GM12878 (cell line): ENCODE measurements around the gene RGS5. TPM values are rescaled to one million over a fixed set of nuclear protein-coding genes. Genes with fewer than 3 reads are reported as not detected.

Experiments used
- ATAC-seq: fragments of 200-7000 bp; cut with Tn5 transposase; 3 replicates; pipeline ENCODE4 v1.9.1; 2020; ENCODE audit warnings: mild to moderate bottlenecking, moderate library complexity
- BruUV-seq: library from RNA; stranded (reverse); fragments of 400-500 nt; replicated peaks from 2 replicates; lab custom pipeline; 2021; lab: Mats Ljungman, UMichigan
- CTCF ChIA-PET: fragments of 300-600 bp; sonication (Branson Sonifier 250); formaldehyde crosslinking; extraction: SDS; loops from one replicate; lab custom pipeline; 2021; ENCODE audit warnings: inconsistent platforms; lab: Yijun Ruan, JAX
- POLR2A ChIA-PET: fragments of 350-600 bp; formaldehyde crosslinking; extraction: SDS; loops from one replicate; lab custom pipeline; 2021; ENCODE audit warnings: inconsistent platforms; lab: Charles Lee
- RAD21 ChIA-PET: fragments of 300-600 bp; sonication (Branson Sonifier 250); formaldehyde crosslinking; loops from one replicate; lab custom pipeline; 2023; ENCODE audit warnings: antibody characterized with exemption; ENCODE audit not compliant: unreplicated experiment; lab: Charles Lee
- SMC1A ChIA-PET: fragments of 300-600 bp; sonication (Branson Sonifier 250); formaldehyde crosslinking; loops from one replicate; lab custom pipeline; 2023; ENCODE audit not compliant: unreplicated experiment, uncharacterized antibody; lab: Charles Lee
- DNase-seq: peaks from one replicate; pipeline ENCODE4 v3.0.0-alpha.2; 2011; ENCODE audit warnings: low read depth, low spot score
- FAIRE-seq: peaks from 3 replicates; lab custom pipeline; 2011; peaks lifted over from hg19 to GRCh38; lab: Jason Lieb, UNC
- H2AFZ ChIP-seq: 2 replicates; pipeline ENCODE4 v1.6.0; 2011; ENCODE audit warnings: low read depth, low read length, control low read depth; ENCODE audit not compliant: control insufficient read depth
- H3K27ac ChIP-seq: 2 replicates; pipeline ENCODE4 v1.5.1; 2011; ENCODE audit warnings: control low read depth; ENCODE audit not compliant: control insufficient read depth, insufficient read depth
- H3K27me3 ChIP-seq, 2 experiments: replicated peaks in 1 of 2; 2 replicates each; pipeline versions ENCODE4 v1.6.0 to v1.6.1; 2011; ENCODE audit warnings: low read length in 1 of 2; ENCODE audit not compliant: control insufficient read depth in 2 of 2, insufficient read depth in 2 of 2
- H3K36me3 ChIP-seq, 2 experiments: 2 replicates each; pipeline ENCODE4 v1.5.1; 2011; ENCODE audit warnings: low read length in 1 of 2; ENCODE audit not compliant: control insufficient read depth in 2 of 2, insufficient read depth in 2 of 2
- H3K4me1 ChIP-seq: 2 replicates; pipeline ENCODE4 v1.6.1; 2011; ENCODE audit warnings: mild to moderate bottlenecking, low read length, moderate library complexity, mixed read lengths; ENCODE audit not compliant: control insufficient read depth, insufficient read depth
- H3K4me2 ChIP-seq: 2 replicates; pipeline ENCODE4 v1.6.0; 2011; ENCODE audit warnings: control low read depth; ENCODE audit not compliant: control insufficient read depth, insufficient read depth
- H3K4me3 ChIP-seq: fragments of 200-600 bp; sonication (generic); 2 replicates; pipeline ENCODE4 v1.5.1; 2016
- H3K79me2 ChIP-seq: 2 replicates; pipeline ENCODE4 v1.6.0; 2011; ENCODE audit warnings: low read length; ENCODE audit not compliant: control insufficient read depth, insufficient read depth
- H3K9ac ChIP-seq: 2 replicates; pipeline ENCODE4 v1.8.0; 2011; ENCODE audit warnings: low read length, control low read depth, mixed read lengths; ENCODE audit not compliant: control insufficient read depth, insufficient read depth
- H3K9me3 ChIP-seq: replicated peaks from 3 replicates; pipeline ENCODE4 v1.5.1; 2011; ENCODE audit warnings: mild to moderate bottlenecking, low read length; ENCODE audit not compliant: control insufficient read depth, insufficient read depth
- H4K20me1 ChIP-seq: 2 replicates; pipeline ENCODE4 v1.6.0; 2011; ENCODE audit not compliant: control insufficient read depth, insufficient read depth
- ASH2L ChIP-seq: fragments of 300-600, 200-600 bp; sonication (generic); IDR thresholded peaks from 2 replicates; pipeline ENCODE4 v1.6.1; 2017; ENCODE audit warnings: low read depth, mild to moderate bottlenecking, borderline replicate concordance
- BACH1 ChIP-seq: fragments of 450-650 bp; IDR thresholded peaks from 2 replicates; pipeline ENCODE4 v1.6.1; 2017; ENCODE audit warnings: mild to moderate bottlenecking, borderline replicate concordance
- CHD1 ChIP-seq: IDR thresholded peaks from 2 replicates; pipeline ENCODE4 v1.6.1; 2012; ENCODE audit warnings: low read depth, low read length, improper control_type of control experiment
- ETV6 ChIP-seq, 2 experiments: fragments of 450-650 bp in 1 of 2; IDR thresholded peaks in 1 of 2; conservative IDR thresholded peaks in 1 of 2; 2 replicates each; pipeline ENCODE4 v1.6.1; 2014; ENCODE audit warnings: antibody characterized with exemption in 1 of 2, borderline replicate concordance in 1 of 2, low read depth in 1 of 2, mild to moderate bottlenecking in 1 of 2, moderate library complexity in 1 of 2
- FOXK2 ChIP-seq: fragments of 450-650 bp; IDR thresholded peaks from 2 replicates; pipeline ENCODE4 v1.6.1; 2017; ENCODE audit warnings: mild to moderate bottlenecking, moderate library complexity
- GABPA ChIP-seq: IDR thresholded peaks from 2 replicates; pipeline ENCODE4 v1.6.1; 2014; ENCODE audit warnings: antibody characterized with exemption, low read depth, mild to moderate bottlenecking, inconsistent platforms
- MEF2B ChIP-seq: fragments of 450-650 bp; IDR thresholded peaks from 2 replicates; pipeline ENCODE4 v1.6.1; 2018; ENCODE audit warnings: mild to moderate bottlenecking, moderate library complexity; ENCODE audit not compliant: partially characterized antibody, poor library complexity, severe bottlenecking
- MLLT1 ChIP-seq: fragments of 450-650 bp; IDR thresholded peaks from 2 replicates; pipeline ENCODE4 v1.6.1; 2016; ENCODE audit warnings: mild to moderate bottlenecking
- NFXL1 ChIP-seq: fragments of 450-650 bp; IDR thresholded peaks from 2 replicates; pipeline ENCODE4 v1.6.1; 2017; ENCODE audit warnings: antibody characterized with exemption, mild to moderate bottlenecking, borderline replicate concordance
- NFYA ChIP-seq: IDR thresholded peaks from 2 replicates; pipeline ENCODE4 v1.6.1; 2011; ENCODE audit warnings: low read depth, mild to moderate bottlenecking, low read length, improper control_type of control experiment, borderline replicate concordance
- NR2F1 ChIP-seq: fragments of 450-650 bp; conservative IDR thresholded peaks from 2 replicates; pipeline ENCODE4 v1.6.1; 2017; ENCODE audit warnings: mild to moderate bottlenecking
- SUPT20H ChIP-seq: IDR thresholded peaks from 2 replicates; pipeline ENCODE4 v1.6.1; 2011; ENCODE audit warnings: low read depth, mild to moderate bottlenecking, low read length, moderate library complexity, borderline replicate concordance; ENCODE audit not compliant: control insufficient read depth
- ZNF274 ChIP-seq: IDR thresholded peaks from one replicate; pipeline ENCODE4 v1.8.0; 2011; ENCODE audit not compliant: insufficient read length, insufficient read depth
- WGBS: methylation state at CpG from one replicate; pipeline ENCODE4 v1.1.6; 2016; ENCODE audit warnings: low lambda C conversion rate; ENCODE audit not compliant: insufficient replicate concordance, insufficient coverage; ENCODE audit errors: missing lambda C conversion rate; 5-methylcytosine and 5-hydroxymethylcytosine counted together
- in situ Hi-C: fragments of 300-500 bp; cut with MboI; formaldehyde crosslinking; loops from 9 replicates; pipeline ENCODE4 v1.14.3; 2018; ENCODE audit warnings: mixed read lengths
- intact Hi-C: fragments of 100-400 bp; cut with micrococcal nuclease; formaldehyde crosslinking; loops from one replicate; pipeline ENCODE4 v1.14.2; 2022; ENCODE audit not compliant: unreplicated experiment
- polyA plus RNA-seq, 11 experiments: library from polyadenylated mRNA; depleted of rRNA in 4 of 11; unstranded in 6 of 11; stranded (reverse) in 5 of 11; fragments of >200 nt; fragmentation: Nextera tagmentation in 4 of 11; fragmentation: Illumina TruSeq in 1 of 11; extraction: Ambion mirVana in 4 of 11; extraction: Trizol in 1 of 11; gene quantifications; 1 replicate in 1 of 11; 2 replicates in 10 of 11; pipeline versions ENCODE4 v1.2.1 to v1.2.3, GENCODE V29; 2011 to 2016; ENCODE audit warnings: inconsistent platforms in 2 of 11, missing spikeins in 2 of 11, low read depth in 1 of 11
- total RNA-seq, 4 experiments: library from RNA; depleted of rRNA in 3 of 4; stranded (reverse); fragments of >200 nt in 3 of 4; fragmentation: Illumina TruSeq in 1 of 4; extraction: Trizol in 1 of 4; gene quantifications; 2 replicates each; pipeline versions ENCODE4 v1.2.1 to v1.2.3, GENCODE V29; 2013 to 2021
- TF ChIP-seq, protein P1 (sequence below): IDR thresholded peaks from 2 replicates; pipeline ENCODE4 v1.6.1; 2012; ENCODE audit warnings: low read length, inconsistent platforms
- TF ChIP-seq, protein P2 (sequence below): fragments of 450-650 bp; formaldehyde crosslinking; IDR thresholded peaks from 2 replicates; pipeline ENCODE4 v1.4.0; 2022; ENCODE audit warnings: mild to moderate bottlenecking, moderate library complexity

The RGS5 gene
- total and polyA plus RNA-seq, 10 of the 15 experiments (the other 5 are each of a cell fraction or from before 2014, with no cell fraction given), result 0.63 to 7.4 (median 2.8) TPM

DNA sequence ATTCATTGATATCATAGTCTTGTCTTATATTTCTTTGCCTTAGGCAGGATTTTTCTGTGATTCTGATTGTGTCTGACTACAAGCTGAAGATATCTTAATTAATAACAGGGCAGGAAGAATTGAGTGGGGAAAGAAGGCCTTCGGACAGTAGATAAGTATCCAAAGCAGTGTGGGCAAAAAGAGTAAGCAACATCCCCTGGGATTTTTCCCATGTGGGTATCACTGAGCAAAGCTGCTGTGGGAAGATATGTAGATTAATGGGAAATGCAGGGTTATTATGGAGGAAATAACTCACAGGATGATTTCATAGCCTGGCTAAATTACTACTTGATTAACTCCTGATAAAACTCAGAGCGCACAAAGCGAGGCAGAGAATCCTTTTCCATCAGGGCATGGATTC lies 55.7 kb downstream of the RGS5 start (continued):
- TF ChIP-seq MLLT1 (no peak), NR2F1 (no peak)
- TF ChIP-seq, all 136 proteins: peak for 0

- ATAC-seq (no peak), FAIRE-seq (no peak), DNase-seq (no peak)
- CTCF ChIA-PET, result no interaction called here
- H3K4me1 ChIP-seq, result no peaks in the 10 kb centered on the region
- H3K4me3 ChIP-seq, result no peak overlapping the region
- H3K36me3 ChIP-seq, result no peaks in the 10 kb centered on the region
- no peaks in the 10 kb centered on the region for H4K20me1 ChIP-seq
- H3K27me3 ChIP-seq, result no peaks in the 10 kb centered on the region
- no peak overlapping the region for H3K4me2 ChIP-seq
- H3K79me2 ChIP-seq, result no peaks in the 10 kb centered on the region
- intact Hi-C loops (no loop called here), in situ Hi-C loops (no loop called here)
- no peak overlapping the region for H2AFZ ChIP-seq
- H3K27ac ChIP-seq, result no peak overlapping the region
- H3K9me3 ChIP-seq, result no peaks in the 10 kb centered on the region
- POLR2A ChIA-PET, result no interaction called here
- no peak overlapping the region for H3K9ac ChIP-seq
- BruUV-seq, result no TSS peak
- RAD21 ChIA-PET, result no interaction called here
- 96% methylated on average over 1 of the region's 1 CpG for WGBS
- SMC1A ChIA-PET, result no interaction called here
- TF ChIP-seq FOXK2 (no peak), ETV6 (conservative IDR thresholded peaks at IDR 0.05 in 1 of 2, IDR thresholded peaks at IDR 0.05 in 1 of 2; ENCODE audit: borderline replicate concordance in 1 of 2, low read depth in 1 of 2) (no peak), MEF2B (no peak), NFXL1 (no peak), BACH1 (no peak), ASH2L (no peak), SUPT20H (no peak), GABPA (no peak), NFYA (no peak), CHD1 (no peak), ZNF274 (no peak)
- TF ChIP-seq, protein P1, sequence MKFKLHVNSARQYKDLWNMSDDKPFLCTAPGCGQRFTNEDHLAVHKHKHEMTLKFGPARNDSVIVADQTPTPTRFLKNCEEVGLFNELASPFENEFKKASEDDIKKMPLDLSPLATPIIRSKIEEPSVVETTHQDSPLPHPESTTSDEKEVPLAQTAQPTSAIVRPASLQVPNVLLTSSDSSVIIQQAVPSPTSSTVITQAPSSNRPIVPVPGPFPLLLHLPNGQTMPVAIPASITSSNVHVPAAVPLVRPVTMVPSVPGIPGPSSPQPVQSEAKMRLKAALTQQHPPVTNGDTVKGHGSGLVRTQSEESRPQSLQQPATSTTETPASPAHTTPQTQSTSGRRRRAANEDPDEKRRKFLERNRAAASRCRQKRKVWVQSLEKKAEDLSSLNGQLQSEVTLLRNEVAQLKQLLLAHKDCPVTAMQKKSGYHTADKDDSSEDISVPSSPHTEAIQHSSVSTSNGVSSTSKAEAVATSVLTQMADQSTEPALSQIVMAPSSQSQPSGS, result no peak
- TF ChIP-seq, protein P2, sequence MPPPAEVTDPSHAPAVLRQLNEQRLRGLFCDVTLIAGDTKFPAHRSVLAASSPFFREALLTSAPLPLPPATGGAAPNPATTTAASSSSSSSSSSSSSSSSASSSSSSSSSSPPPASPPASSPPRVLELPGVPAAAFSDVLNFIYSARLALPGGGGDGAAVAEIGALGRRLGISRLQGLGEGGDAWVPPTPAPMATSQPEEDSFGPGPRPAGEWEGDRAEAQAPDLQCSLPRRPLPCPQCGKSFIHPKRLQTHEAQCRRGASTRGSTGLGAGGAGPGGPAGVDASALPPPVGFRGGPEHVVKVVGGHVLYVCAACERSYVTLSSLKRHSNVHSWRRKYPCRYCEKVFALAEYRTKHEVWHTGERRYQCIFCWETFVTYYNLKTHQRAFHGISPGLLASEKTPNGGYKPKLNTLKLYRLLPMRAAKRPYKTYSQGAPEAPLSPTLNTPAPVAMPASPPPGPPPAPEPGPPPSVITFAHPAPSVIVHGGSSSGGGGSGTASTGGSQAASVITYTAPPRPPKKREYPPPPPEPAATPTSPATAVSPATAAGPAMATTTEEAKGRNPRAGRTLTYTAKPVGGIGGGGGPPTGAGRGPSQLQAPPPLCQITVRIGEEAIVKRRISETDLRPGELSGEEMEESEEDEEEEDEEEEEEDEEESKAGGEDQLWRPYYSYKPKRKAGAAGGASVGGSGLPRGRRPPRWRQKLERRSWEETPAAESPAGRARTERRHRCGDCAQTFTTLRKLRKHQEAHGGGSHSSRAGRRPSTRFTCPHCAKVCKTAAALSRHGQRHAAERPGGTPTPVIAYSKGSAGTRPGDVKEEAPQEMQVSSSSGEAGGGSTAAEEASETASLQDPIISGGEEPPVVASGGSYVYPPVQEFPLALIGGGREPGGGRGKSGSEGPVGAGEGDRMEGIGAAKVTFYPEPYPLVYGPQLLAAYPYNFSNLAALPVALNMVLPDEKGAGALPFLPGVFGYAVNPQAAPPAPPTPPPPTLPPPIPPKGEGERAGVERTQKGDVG (CRISPR knock-in tag), result no peak
These were observed 57.3 kb downstream of the RGS5 start for GRCh38 chr1:163145435-163145834.
